ENCODE measurements around the gene FBXO30. TPM values are rescaled to one million over a fixed set of nuclear protein-coding genes. Genes with fewer than 3 reads are reported as not detected.

The FBXO30 gene
- total RNA-seq, 1 donor = 14.5 TPM

- DNase-seq (ENCODE audit: insufficient read length, low spot score, missing footprints) = no peak
- Histone ChIP-seq H2AFZ (ENCODE audit: low read length) (no peak overlapping the region), H3K4me3 (ENCODE audit: insufficient read depth, low read length) (no peak overlapping the region), H3K27me3 (ENCODE audit: insufficient read depth, low read length) (no peaks in the 10 kb centered on the region), H3K79me2 (ENCODE audit: insufficient read depth, low read length) (no peaks in the 10 kb centered on the region), H3K36me3 (ENCODE audit: insufficient read depth, low read length) (no peaks in the 10 kb centered on the region), H3K4me2 (ENCODE audit: insufficient read depth, low read length) (no peak overlapping the region), H3K4me1 (ENCODE audit: insufficient read depth, low read length) (no peaks in the 10 kb centered on the region), H3K9me3 (ENCODE audit: low read depth, low read length) (no peaks in the 10 kb centered on the region), H3K27ac (ENCODE audit: low read depth, low read length) (no peak overlapping the region), H4K20me1 (ENCODE audit: insufficient read depth, low read length) (no peaks in the 10 kb centered on the region)
- TF ChIP-seq CTCF (IDR thresholded peaks at IDR 0.05; ENCODE audit: extremely low read depth, low read depth, low read length) = no peak
These were observed 49.1 kb downstream of the FBXO30 start for GRCh38 chr6:145765449-145765848.

- no peak for DNase-seq (ENCODE audit: insufficient read length, low spot score, missing footprints)
- TF ChIP-seq CTCF (IDR thresholded peaks at IDR 0.05; ENCODE audit: extremely low read depth, low read depth, low read length) = no peak
- no peak overlapping the region for H3K27ac ChIP-seq (ENCODE audit: low read depth, low read length)
- H3K79me2 ChIP-seq (ENCODE audit: insufficient read depth, low read length) = no peaks in the 10 kb centered on the region
- H2AFZ ChIP-seq (ENCODE audit: low read length) = no peak overlapping the region
- no peaks in the 10 kb centered on the region for H3K36me3 ChIP-seq (ENCODE audit: insufficient read depth, low read length)
- no peaks in the 10 kb centered on the region for H3K9me3 ChIP-seq (ENCODE audit: low read depth, low read length)
- no peaks in the 10 kb centered on the region for H3K27me3 ChIP-seq (ENCODE audit: insufficient read depth, low read length)
- H3K4me2 ChIP-seq (ENCODE audit: insufficient read depth, low read length) = no peak overlapping the region
- H4K20me1 ChIP-seq (ENCODE audit: insufficient read depth, low read length) = no peaks in the 10 kb centered on the region
- H3K4me3 ChIP-seq (ENCODE audit: insufficient read depth, low read length) = no peak overlapping the region
- no peaks in the 10 kb centered on the region for H3K4me1 ChIP-seq (ENCODE audit: insufficient read depth, low read length)
These were observed 50.9 kb downstream of the FBXO30 start for GRCh38 chr6:145763742-145764141.

GRCh38 chr6:145761584-145761983, 53.0 kb downstream of the FBXO30 start:
- no peaks in the 10 kb centered on the region for H3K4me1 ChIP-seq (ENCODE audit: insufficient read depth, low read length)
- no peak overlapping the region for H3K27ac ChIP-seq (ENCODE audit: low read depth, low read length)
- DNase-seq (ENCODE audit: insufficient read length, low spot score, missing footprints) = no peak
- H3K36me3 ChIP-seq (ENCODE audit: insufficient read depth, low read length) = no peaks in the 10 kb centered on the region
- H3K4me2 ChIP-seq (ENCODE audit: insufficient read depth, low read length) = no peak overlapping the region
- H4K20me1 ChIP-seq (ENCODE audit: insufficient read depth, low read length) = no peaks in the 10 kb centered on the region
- no peak overlapping the region for H2AFZ ChIP-seq (ENCODE audit: low read length)
- H3K9me3 ChIP-seq (ENCODE audit: low read depth, low read length) = no peaks in the 10 kb centered on the region
- H3K27me3 ChIP-seq (ENCODE audit: insufficient read depth, low read length) = no peaks in the 10 kb centered on the region
- no peak for TF ChIP-seq CTCF (IDR thresholded peaks at IDR 0.05; ENCODE audit: extremely low read depth, low read depth, low read length)
- no peak overlapping the region for H3K4me3 ChIP-seq (ENCODE audit: insufficient read depth, low read length)
- H3K79me2 ChIP-seq (ENCODE audit: insufficient read depth, low read length) = no peaks in the 10 kb centered on the region

GRCh38 chr6:145758113-145758512, 56.5 kb downstream of the FBXO30 start:
- no peaks in the 10 kb centered on the region for H3K27me3 ChIP-seq (ENCODE audit: insufficient read depth, low read length)
- H3K36me3 ChIP-seq (ENCODE audit: insufficient read depth, low read length) = no peaks in the 10 kb centered on the region
- no peaks in the 10 kb centered on the region for H4K20me1 ChIP-seq (ENCODE audit: insufficient read depth, low read length)
- H2AFZ ChIP-seq (ENCODE audit: low read length) = no peak overlapping the region
- TF ChIP-seq CTCF (IDR thresholded peaks at IDR 0.05; ENCODE audit: extremely low read depth, low read depth, low read length) = no peak
- no peak overlapping the region for H3K27ac ChIP-seq (ENCODE audit: low read depth, low read length)
- H3K4me2 ChIP-seq (ENCODE audit: insufficient read depth, low read length) = no peak overlapping the region
- no peak overlapping the region for H3K4me3 ChIP-seq (ENCODE audit: insufficient read depth, low read length)
- peaks cover 7% of the 10 kb centered on the region for H3K4me1 ChIP-seq (ENCODE audit: insufficient read depth, low read length)
- no peaks in the 10 kb centered on the region for H3K79me2 ChIP-seq (ENCODE audit: insufficient read depth, low read length)
- no peak for DNase-seq (ENCODE audit: insufficient read length, low spot score, missing footprints)
- H3K9me3 ChIP-seq (ENCODE audit: low read depth, low read length) = no peaks in the 10 kb centered on the region

All from osteoblast (primary cell).